ENCODE data around the gene ZBED2.

The ZBED2 gene

GRCh38 chr3:111615880-111616279 is 20.7 kb upstream of the ZBED2 start:
- ATAC-seq (replicated peaks), result peak; percentile 3

GRCh38 chr3:111613294-111613693 is 18.1 kb upstream of the ZBED2 start:
- Mint-ChIP-seq H3K9me3 (peaks cover 0 to 8% of the 10 kb centered on the region in 2 donors), H3K27me3 (no peaks in the 10 kb centered on the region), H3K36me3 (ENCODE audit: insufficient read depth) (peaks cover 31% of the 10 kb centered on the region), H3K27ac (peak overlapping the region in 1 of 2 donors; percentile 99), H3K4me1 (ENCODE audit: low read depth in 2 of 2) (peaks cover 62 to 77% of the 10 kb centered on the region in 2 donors), H3K4me3 (no peak overlapping the region)
- no peak for DNase-seq
- no peak for ATAC-seq (replicated peaks)

More at GRCh38 chr3:111615880-111616279, 20.7 kb upstream of the ZBED2 start:
- H3K36me3 Mint-ChIP-seq (ENCODE audit: insufficient read depth), result peaks cover 32% of the 10 kb centered on the region
- H3K9me3 Mint-ChIP-seq, result no peaks in the 10 kb centered on the region
- H3K27ac Mint-ChIP-seq, result peak overlapping the region; percentile 97 to 99
- no peaks in the 10 kb centered on the region for H3K27me3 Mint-ChIP-seq
- no peak for DNase-seq
- H3K4me1 Mint-ChIP-seq (ENCODE audit: low read depth in 2 of 2), result peaks cover 48 to 57% of the 10 kb centered on the region in 2 donors
- peak overlapping the region in 1 of 2 donors; percentile 1 for H3K4me3 Mint-ChIP-seq

- peak; percentile 40 for ATAC-seq (replicated peaks)
These were observed 15.5 kb upstream of the ZBED2 start for GRCh38 chr3:111610612-111611054.

GRCh38 chr3:111610189-111610588 is 15.0 kb upstream of the ZBED2 start:
- Mint-ChIP-seq H3K4me1 (ENCODE audit: low read depth in 2 of 2) (peaks cover 47 to 77% of the 10 kb centered on the region in 2 donors), H3K27me3 (no peaks in the 10 kb centered on the region), H3K27ac (peak overlapping the region; percentile 95 to 99), H3K36me3 (ENCODE audit: insufficient read depth) (peaks cover 39% of the 10 kb centered on the region), H3K4me3 (peak overlapping the region; percentile 76 to 79), H3K9me3 (peaks cover 0 to 8% of the 10 kb centered on the region in 2 donors)
- DNase-seq, result peak; percentile 48 to 54 (median 52)
- ATAC-seq (replicated peaks), result peak; percentile 87

More at GRCh38 chr3:111610612-111611054, 15.5 kb upstream of the ZBED2 start:
- Mint-ChIP-seq H3K27ac (peak overlapping the region; percentile 95 to 99), H3K27me3 (no peaks in the 10 kb centered on the region), H3K4me3 (peak overlapping the region; percentile 76 to 79), H3K9me3 (peaks cover 0 to 8% of the 10 kb centered on the region in 2 donors), H3K4me1 (ENCODE audit: low read depth in 2 of 2) (peaks cover 51 to 77% of the 10 kb centered on the region in 2 donors), H3K36me3 (ENCODE audit: insufficient read depth) (peaks cover 40% of the 10 kb centered on the region)
- peak in 2 of 3 experiments; percentile 11 to 14 for DNase-seq

GRCh38 chr3:111609700-111610099 is 14.6 kb upstream of the ZBED2 start:
- peaks cover 0 to 8% of the 10 kb centered on the region in 2 donors for H3K9me3 Mint-ChIP-seq
- H3K27me3 Mint-ChIP-seq, result no peaks in the 10 kb centered on the region
- peaks cover 42 to 74% of the 10 kb centered on the region in 2 donors for H3K4me1 Mint-ChIP-seq (ENCODE audit: low read depth in 2 of 2)
- peak overlapping the region; percentile 95 to 99 for H3K27ac Mint-ChIP-seq
- DNase-seq (no peak), ATAC-seq (replicated peaks) (peak; percentile 17)
- H3K4me3 Mint-ChIP-seq, result peak overlapping the region; percentile 76 to 79
- peaks cover 39% of the 10 kb centered on the region for H3K36me3 Mint-ChIP-seq (ENCODE audit: insufficient read depth)

- no peak for DNase-seq
- H3K36me3 Mint-ChIP-seq (ENCODE audit: insufficient read depth), result peaks cover 39% of the 10 kb centered on the region
- ATAC-seq (replicated peaks), result peak; percentile 60
- H3K9me3 Mint-ChIP-seq, result peaks cover 0 to 8% of the 10 kb centered on the region in 2 donors
- no peaks in the 10 kb centered on the region for H3K27me3 Mint-ChIP-seq
- H3K27ac Mint-ChIP-seq, result peak overlapping the region; percentile 95 to 99
- peak overlapping the region in 1 of 2 donors; percentile 79 for H3K4me3 Mint-ChIP-seq
- H3K4me1 Mint-ChIP-seq (ENCODE audit: low read depth in 2 of 2), result peaks cover 44 to 76% of the 10 kb centered on the region in 2 donors
These were observed 13.2 kb upstream of the ZBED2 start for GRCh38 chr3:111608383-111608782.

GRCh38 chr3:111607240-111607920 is 12.2 kb upstream of the ZBED2 start:
- Mint-ChIP-seq H3K36me3 (ENCODE audit: insufficient read depth) (peaks cover 39% of the 10 kb centered on the region), H3K4me3 (peak overlapping the region in 1 of 2 donors; percentile 79), H3K9me3 (peaks cover 0 to 8% of the 10 kb centered on the region in 2 donors), H3K4me1 (ENCODE audit: low read depth in 2 of 2) (peaks cover 44 to 81% of the 10 kb centered on the region in 2 donors), H3K27ac (peak overlapping the region; percentile 95 to 99), H3K27me3 (no peaks in the 10 kb centered on the region)
- ATAC-seq (replicated peaks) (no peak), DNase-seq (no peak)

GRCh38 chr3:111605493-111605892 is 10.3 kb upstream of the ZBED2 start:
- Mint-ChIP-seq H3K36me3 (ENCODE audit: insufficient read depth) (peaks cover 36% of the 10 kb centered on the region), H3K27ac (peak overlapping the region; percentile 4 to 99), H3K4me1 (ENCODE audit: low read depth in 2 of 2) (peaks cover 33 to 64% of the 10 kb centered on the region in 2 donors), H3K4me3 (no peak overlapping the region), H3K27me3 (no peaks in the 10 kb centered on the region), H3K9me3 (peaks cover 0 to 8% of the 10 kb centered on the region in 2 donors)
- no peak for ATAC-seq (replicated peaks)
- DNase-seq, result no peak

- Mint-ChIP-seq H3K27ac (peak overlapping the region in 1 of 2 donors; percentile 99), H3K9me3 (peaks cover 0 to 8% of the 10 kb centered on the region in 2 donors), H3K36me3 (ENCODE audit: insufficient read depth) (peaks cover 36% of the 10 kb centered on the region), H3K4me1 (ENCODE audit: low read depth in 2 of 2) (peaks cover 28 to 59% of the 10 kb centered on the region in 2 donors), H3K4me3 (no peak overlapping the region), H3K27me3 (no peaks in the 10 kb centered on the region)
- no peak for ATAC-seq (replicated peaks)
- DNase-seq, result no peak
These were observed 9.9 kb upstream of the ZBED2 start for GRCh38 chr3:111605018-111605417.

- peaks cover 38% of the 10 kb centered on the region for H3K36me3 Mint-ChIP-seq (ENCODE audit: insufficient read depth)
- peaks cover 25 to 51% of the 10 kb centered on the region in 2 donors for H3K4me1 Mint-ChIP-seq (ENCODE audit: low read depth in 2 of 2)
These were observed 9.0 kb upstream of the ZBED2 start for GRCh38 chr3:111604119-111604518.

GRCh38 chr3:111603679-111604078 is 8.5 kb upstream of the ZBED2 start:
- Mint-ChIP-seq H3K36me3 (ENCODE audit: insufficient read depth) (peaks cover 38% of the 10 kb centered on the region), H3K27ac (peak overlapping the region; percentile 33 to 99), H3K4me1 (ENCODE audit: low read depth in 2 of 2) (peaks cover 22 to 47% of the 10 kb centered on the region in 2 donors), H3K9me3 (peaks cover 0 to 3% of the 10 kb centered on the region in 2 donors), H3K27me3 (no peaks in the 10 kb centered on the region), H3K4me3 (no peak overlapping the region)
- DNase-seq (no peak), ATAC-seq (replicated peaks) (no peak)

More at GRCh38 chr3:111604119-111604518, 9.0 kb upstream of the ZBED2 start:
- no peaks in the 10 kb centered on the region for H3K27me3 Mint-ChIP-seq
- H3K27ac Mint-ChIP-seq, result peak overlapping the region; percentile 33 to 99
- peaks cover 0 to 7% of the 10 kb centered on the region in 2 donors for H3K9me3 Mint-ChIP-seq
- H3K4me3 Mint-ChIP-seq, result no peak overlapping the region
- DNase-seq, result no peak
- no peak for ATAC-seq (replicated peaks)

- peaks cover 11 to 38% of the 10 kb centered on the region in 2 donors for H3K4me1 Mint-ChIP-seq (ENCODE audit: low read depth in 2 of 2)
- ATAC-seq (replicated peaks), result no peak
- H3K27me3 Mint-ChIP-seq, result no peaks in the 10 kb centered on the region
- H3K36me3 Mint-ChIP-seq (ENCODE audit: insufficient read depth), result peaks cover 30% of the 10 kb centered on the region
- H3K9me3 Mint-ChIP-seq, result no peaks in the 10 kb centered on the region
- DNase-seq, result no peak
- H3K4me3 Mint-ChIP-seq, result no peak overlapping the region
- H3K27ac Mint-ChIP-seq, result peak overlapping the region in 1 of 2 donors; percentile 3
These were observed 6.7 kb upstream of the ZBED2 start for GRCh38 chr3:111601810-111602209.

GRCh38 chr3:111598552-111598951 is 3.4 kb upstream of the ZBED2 start:
- no peak overlapping the region for H3K4me3 Mint-ChIP-seq
- H3K36me3 Mint-ChIP-seq (ENCODE audit: insufficient read depth), result peaks cover 21% of the 10 kb centered on the region
- H3K27ac Mint-ChIP-seq, result peak overlapping the region in 1 of 2 donors; percentile 84
- no peaks in the 10 kb centered on the region for H3K9me3 Mint-ChIP-seq
- H3K27me3 Mint-ChIP-seq, result no peaks in the 10 kb centered on the region
- H3K4me1 Mint-ChIP-seq (ENCODE audit: low read depth in 2 of 2), result peaks cover 21 to 50% of the 10 kb centered on the region in 2 donors
- DNase-seq (no peak), ATAC-seq (replicated peaks) (no peak)

- H3K36me3 Mint-ChIP-seq (ENCODE audit: insufficient read depth), result peaks cover 21% of the 10 kb centered on the region
- peak overlapping the region in 1 of 2 donors; percentile 84 for H3K27ac Mint-ChIP-seq
- DNase-seq (no peak), ATAC-seq (replicated peaks) (no peak)
- H3K4me1 Mint-ChIP-seq (ENCODE audit: low read depth in 2 of 2), result peaks cover 20 to 49% of the 10 kb centered on the region in 2 donors
- no peaks in the 10 kb centered on the region for H3K9me3 Mint-ChIP-seq
- no peak overlapping the region for H3K4me3 Mint-ChIP-seq
- H3K27me3 Mint-ChIP-seq, result no peaks in the 10 kb centered on the region
These were observed 3.0 kb upstream of the ZBED2 start for GRCh38 chr3:111598139-111598538.
